ENCODE results near the gene NFX1.
"Not testable (repeated sequence)": the region's sequence is repeated elsewhere in the genome, so short reads cannot be mapped to it uniquely, and the experiment has no call there.

NFX1 gene

DNA sequence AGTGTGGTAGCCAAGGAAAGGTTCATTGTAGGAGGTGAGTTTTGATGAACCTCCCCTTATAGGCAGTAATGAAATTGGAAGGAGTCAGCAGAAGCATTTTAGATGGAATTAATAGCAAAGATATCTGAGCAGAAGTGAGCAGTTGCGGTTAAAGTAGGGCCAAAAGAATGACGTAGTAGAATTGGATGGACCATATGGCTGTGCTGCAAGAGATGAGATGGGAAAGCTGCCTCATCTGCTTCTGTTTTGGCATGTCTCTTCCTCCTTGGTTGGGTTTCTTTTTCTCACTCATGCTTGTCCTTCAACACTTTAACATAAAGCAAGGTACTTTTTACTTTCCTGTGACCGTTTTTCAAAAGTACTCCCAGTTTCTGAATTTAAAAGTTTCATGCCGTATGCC, 56.2 kb downstream of the NFX1 start:
- DNase-seq (ENCODE audit: low read depth), result peak; percentile 88
- no peak overlapping the region for H3K4me3 ChIP-seq (ENCODE audit: control insufficient read depth, low read depth, low read length)
- TF ChIP-seq, protein P1, sequence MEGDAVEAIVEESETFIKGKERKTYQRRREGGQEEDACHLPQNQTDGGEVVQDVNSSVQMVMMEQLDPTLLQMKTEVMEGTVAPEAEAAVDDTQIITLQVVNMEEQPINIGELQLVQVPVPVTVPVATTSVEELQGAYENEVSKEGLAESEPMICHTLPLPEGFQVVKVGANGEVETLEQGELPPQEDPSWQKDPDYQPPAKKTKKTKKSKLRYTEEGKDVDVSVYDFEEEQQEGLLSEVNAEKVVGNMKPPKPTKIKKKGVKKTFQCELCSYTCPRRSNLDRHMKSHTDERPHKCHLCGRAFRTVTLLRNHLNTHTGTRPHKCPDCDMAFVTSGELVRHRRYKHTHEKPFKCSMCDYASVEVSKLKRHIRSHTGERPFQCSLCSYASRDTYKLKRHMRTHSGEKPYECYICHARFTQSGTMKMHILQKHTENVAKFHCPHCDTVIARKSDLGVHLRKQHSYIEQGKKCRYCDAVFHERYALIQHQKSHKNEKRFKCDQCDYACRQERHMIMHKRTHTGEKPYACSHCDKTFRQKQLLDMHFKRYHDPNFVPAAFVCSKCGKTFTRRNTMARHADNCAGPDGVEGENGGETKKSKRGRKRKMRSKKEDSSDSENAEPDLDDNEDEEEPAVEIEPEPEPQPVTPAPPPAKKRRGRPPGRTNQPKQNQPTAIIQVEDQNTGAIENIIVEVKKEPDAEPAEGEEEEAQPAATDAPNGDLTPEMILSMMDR (conservative IDR thresholded peaks at IDR 0.05; ENCODE audit: control insufficient read depth, insufficient read depth, low read depth, low read length), result no peak

DNA sequence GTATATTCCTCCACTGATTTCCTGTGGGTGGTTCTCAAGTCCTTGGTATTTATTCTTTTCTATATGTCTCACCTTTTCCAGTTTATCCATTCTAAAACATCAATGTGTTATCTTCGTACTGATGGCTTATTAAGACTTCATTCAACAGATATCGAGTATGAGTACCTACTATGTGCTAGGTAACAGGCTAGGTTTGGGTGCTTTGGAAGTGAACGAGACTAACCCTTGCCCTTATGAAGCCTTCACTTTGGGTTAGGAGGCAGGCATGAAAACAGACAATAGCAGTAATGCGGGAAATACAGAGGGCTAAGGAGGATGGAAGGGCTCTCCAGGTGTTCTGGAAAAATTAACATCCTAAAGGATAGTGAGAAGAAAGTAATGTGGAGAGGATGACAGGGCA, 58.7 kb downstream of the NFX1 start:
- no peak overlapping the region for H3K4me3 ChIP-seq (ENCODE audit: control insufficient read depth, low read depth, low read length)
- TF ChIP-seq, protein P1 (conservative IDR thresholded peaks at IDR 0.05; ENCODE audit: control insufficient read depth, insufficient read depth, low read depth, low read length), result no peak
- DNase-seq (ENCODE audit: low read depth), result no peak

DNA sequence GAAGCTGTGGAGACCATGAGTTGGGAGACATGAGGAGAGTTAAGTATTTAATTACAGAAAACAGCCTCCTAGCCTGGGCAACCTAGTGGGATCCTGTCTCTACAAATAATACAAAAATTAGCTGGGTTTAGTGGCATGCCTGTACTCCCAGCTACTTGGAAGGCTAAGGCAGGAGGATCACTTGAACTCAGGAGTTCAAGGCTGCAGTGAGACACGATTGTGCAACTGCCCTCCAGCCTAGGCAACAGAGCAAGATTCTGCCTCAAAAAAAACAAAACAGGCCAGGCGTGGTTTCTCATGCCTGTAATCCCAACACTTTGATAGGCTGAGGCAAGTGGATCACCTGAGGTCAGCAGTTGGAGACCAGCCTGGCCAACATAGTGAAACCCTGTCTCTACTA, 59.4 kb downstream of the NFX1 start:
- DNase-seq (ENCODE audit: low read depth), result peak; percentile 39

DNA sequence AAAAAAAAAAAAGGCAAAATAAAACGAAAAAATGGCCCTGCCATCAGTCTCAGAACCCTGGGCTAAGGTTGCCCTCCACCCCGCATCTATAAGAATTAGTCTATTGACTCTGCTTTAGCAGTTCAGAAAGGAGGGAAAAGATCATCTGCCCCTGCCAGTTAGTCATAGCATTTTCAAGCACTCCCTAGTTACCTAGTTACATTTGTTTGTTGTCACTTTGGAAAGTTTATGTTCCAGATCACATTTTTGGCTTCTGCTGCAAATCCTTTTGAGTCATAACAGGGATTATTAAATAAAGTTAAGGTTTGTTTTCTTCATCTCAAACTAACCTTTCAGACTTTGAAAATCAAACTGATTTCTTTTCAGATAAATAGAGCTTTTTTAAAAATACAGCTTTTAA, 60.0 kb downstream of the NFX1 start:
- DNase-seq (ENCODE audit: low read depth), result peak; percentile 92

More for the DNA sequence above, 59.4 kb downstream of the NFX1 start:
- TF ChIP-seq, protein P1 (conservative IDR thresholded peaks at IDR 0.05; ENCODE audit: control insufficient read depth, insufficient read depth, low read depth, low read length), result no peak
- H3K4me3 ChIP-seq (ENCODE audit: control insufficient read depth, low read depth, low read length), result no peak overlapping the region

DNA sequence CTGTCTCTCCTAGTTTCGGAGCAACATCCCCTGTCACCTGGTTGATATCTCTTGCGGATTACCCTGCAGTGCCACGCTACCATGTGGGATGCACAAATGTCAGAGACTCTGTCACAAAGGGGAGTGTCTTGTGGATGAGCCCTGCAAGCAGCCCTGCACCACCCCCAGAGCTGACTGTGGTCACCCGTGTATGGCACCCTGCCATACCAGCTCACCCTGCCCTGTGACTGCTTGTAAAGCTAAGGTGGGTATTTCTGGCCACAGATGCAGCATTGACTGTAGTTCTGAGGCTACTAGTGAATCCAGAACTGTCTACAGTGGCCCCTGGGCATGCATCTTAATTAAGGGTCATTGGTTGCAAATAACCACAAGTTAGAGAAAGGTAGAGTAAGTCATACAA, 61.2 kb downstream of the NFX1 start:
- TF ChIP-seq, protein P1 (conservative IDR thresholded peaks at IDR 0.05; ENCODE audit: control insufficient read depth, insufficient read depth, low read depth, low read length), result no peak
- H3K4me3 ChIP-seq (ENCODE audit: control insufficient read depth, low read depth, low read length), result no peak overlapping the region
- no peak for DNase-seq (ENCODE audit: low read depth)

More for the DNA sequence above, 60.0 kb downstream of the NFX1 start:
- TF ChIP-seq, protein P1 (conservative IDR thresholded peaks at IDR 0.05; ENCODE audit: control insufficient read depth, insufficient read depth, low read depth, low read length), result no peak
- no peak overlapping the region for H3K4me3 ChIP-seq (ENCODE audit: control insufficient read depth, low read depth, low read length)

DNA sequence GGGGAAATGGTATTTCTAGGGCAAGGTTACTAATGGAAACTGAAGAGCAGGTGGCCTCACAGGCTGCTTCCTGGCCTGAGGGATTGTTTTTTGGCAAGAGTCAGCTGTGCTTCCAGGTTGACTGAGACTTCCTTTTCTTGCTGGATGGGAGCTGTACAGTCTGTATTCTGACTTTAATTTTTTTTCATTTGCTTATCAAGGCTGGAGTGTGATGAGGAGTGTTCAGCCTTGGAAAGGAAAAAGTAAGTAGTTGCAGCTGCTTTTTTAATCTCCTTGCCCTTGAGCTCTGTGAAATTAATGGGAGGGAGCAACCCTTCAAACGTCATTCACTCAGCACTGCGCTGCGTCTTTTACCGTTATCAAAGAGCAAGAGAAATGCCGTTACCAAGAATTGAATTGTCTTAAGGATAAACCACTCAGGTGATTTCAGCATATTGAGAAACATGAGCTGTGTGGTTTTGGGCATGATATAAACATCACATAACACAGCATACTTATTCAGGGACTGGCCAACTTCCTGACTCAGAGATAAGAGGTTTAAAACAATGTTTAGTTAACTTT, 64.4 kb downstream of the NFX1 start:
- no peak overlapping the region for H3K4me3 ChIP-seq (ENCODE audit: control insufficient read depth, low read depth, low read length)
- TF ChIP-seq, protein P1 (conservative IDR thresholded peaks at IDR 0.05; ENCODE audit: control insufficient read depth, insufficient read depth, low read depth, low read length), result no peak
- DNase-seq (ENCODE audit: low read depth), result no peak

DNA sequence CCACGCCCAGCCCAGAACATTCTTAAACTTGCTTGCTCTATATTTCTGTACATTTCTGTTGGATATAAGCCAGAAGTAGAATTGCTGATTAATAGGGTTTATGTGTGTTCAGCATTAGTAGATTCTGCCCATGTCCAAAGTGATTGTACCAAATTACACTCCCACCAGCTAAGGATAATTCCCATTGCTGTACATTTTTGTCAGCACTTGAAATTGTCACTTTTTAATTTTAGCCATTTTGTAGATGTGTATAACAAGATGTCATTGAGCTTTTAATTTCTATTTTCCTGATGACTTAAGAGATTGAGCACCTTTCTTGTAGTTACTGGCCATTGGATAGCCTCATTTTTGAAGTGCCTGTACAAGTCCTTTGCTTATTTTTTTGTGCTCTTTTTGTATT, 65.6 kb downstream of the NFX1 start:
- no peak overlapping the region for H3K4me3 ChIP-seq (ENCODE audit: control insufficient read depth, low read depth, low read length)
- no peak for DNase-seq (ENCODE audit: low read depth)
- TF ChIP-seq, protein P1 (conservative IDR thresholded peaks at IDR 0.05; ENCODE audit: control insufficient read depth, insufficient read depth, low read depth, low read length), result no peak

DNA sequence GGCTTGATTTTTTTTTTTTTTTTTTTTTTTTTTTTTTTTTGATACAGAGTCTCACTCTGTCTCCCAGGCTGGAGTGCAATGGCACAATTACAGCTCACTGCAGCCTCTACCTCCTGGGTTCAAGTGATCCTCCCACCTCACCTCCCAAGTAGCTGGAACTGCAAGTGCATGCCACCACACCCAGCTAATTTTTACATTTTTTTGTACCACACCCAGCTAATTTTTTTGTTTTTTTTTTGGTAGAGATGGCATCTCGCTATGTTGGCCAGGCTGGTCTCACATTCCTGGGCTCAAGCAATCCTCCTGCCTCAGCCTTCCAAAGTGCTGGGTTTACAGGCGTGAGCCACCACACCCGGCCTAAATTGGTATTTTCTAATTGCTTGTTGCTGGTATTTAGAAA, 68.3 kb downstream of the NFX1 start:
- not testable (repeated sequence) for H3K4me3 ChIP-seq (ENCODE audit: control insufficient read depth, low read depth, low read length); DNase-seq (ENCODE audit: low read depth)
